ENCODE results near the gene CENPB.

Gene CENPB

DNA sequence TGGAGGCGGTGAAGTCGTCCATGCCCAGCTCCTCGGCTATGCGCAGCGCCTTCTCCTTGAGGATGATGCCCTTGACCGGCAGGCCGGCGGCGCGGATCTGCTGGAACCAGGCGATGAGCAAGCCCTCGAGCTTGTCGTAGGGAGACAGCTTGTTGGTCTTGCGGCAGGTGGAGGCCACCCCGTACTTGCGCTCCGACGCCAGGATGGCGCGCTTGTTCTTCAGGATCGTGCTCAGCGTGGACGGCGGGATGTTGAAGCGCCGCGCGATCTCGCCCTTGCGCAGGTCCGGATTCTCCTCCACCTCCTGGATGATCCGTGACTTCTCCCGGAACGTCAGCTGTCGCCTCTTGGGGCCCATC lies 435 bp downstream of the CENPB start:
- no peak for DNase-seq

GRCh38 chr20:3785240-3786125 lies 1.1 kb downstream of the CENPB start:
- no peak for DNase-seq

GRCh38 chr20:3784863-3785239 lies 1.7 kb downstream of the CENPB start:
- no peak for DNase-seq

GRCh38 chr20:3784216-3784853 lies 2.2 kb downstream of the CENPB start:
- DNase-seq, result no peak

GRCh38 chr20:3783511-3784195 lies 2.9 kb downstream of the CENPB start:
- no peak for DNase-seq

- no peak for DNase-seq
These were observed 3.5 kb downstream of the CENPB start for GRCh38 chr20:3783068-3783489.

- no peak for DNase-seq
These were observed 3.9 kb downstream of the CENPB start for GRCh38 chr20:3782597-3782996.

DNA sequence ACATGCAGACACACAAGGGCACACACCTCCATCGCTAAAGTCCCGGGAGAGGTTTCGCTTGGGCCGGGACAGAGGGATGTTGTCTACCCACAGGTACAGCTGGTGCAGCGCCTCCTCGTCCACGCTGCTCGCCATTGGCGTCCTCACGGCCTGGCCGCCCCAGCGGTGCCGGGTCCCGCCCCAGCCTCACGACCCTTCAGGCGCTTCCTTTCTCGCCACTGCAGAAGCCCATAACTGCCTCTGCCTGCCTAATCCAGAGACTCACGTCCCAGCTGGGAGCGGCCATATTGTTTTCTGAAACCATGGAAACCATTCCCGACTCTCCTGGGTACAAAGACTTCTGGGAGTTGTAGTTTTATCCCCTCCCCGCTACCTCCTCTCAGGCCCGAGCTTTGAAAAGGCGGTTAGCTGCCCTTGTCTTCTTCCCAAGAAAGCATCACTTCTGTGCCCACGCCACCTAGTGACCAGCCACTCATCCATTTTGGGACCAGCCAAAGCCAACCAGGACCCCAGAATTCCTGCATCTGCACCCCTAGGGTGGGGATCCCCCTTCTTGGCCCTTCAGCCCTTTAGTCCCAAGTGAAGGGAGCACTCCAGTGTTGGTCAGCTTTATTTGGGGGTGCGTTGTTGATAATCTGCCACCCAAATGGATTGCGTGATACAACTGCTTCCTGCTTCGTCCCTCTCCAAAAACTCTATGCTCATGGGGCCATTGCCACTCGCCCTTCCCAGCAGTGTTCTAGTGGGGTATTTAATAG lies 5.2 kb downstream of the CENPB start, which contains the start of gene SPEF1:
Gene SPEF1, minus strand, starts transcription at position 296 of the 758 bp plus-strand sequence. Its CDS starts 161 bp downstream, at position 135.
- peak; percentile 61 for DNase-seq

- no peak for DNase-seq
These were observed 7.6 kb downstream of the CENPB start for GRCh38 chr20:3778976-3779375.

DNA sequence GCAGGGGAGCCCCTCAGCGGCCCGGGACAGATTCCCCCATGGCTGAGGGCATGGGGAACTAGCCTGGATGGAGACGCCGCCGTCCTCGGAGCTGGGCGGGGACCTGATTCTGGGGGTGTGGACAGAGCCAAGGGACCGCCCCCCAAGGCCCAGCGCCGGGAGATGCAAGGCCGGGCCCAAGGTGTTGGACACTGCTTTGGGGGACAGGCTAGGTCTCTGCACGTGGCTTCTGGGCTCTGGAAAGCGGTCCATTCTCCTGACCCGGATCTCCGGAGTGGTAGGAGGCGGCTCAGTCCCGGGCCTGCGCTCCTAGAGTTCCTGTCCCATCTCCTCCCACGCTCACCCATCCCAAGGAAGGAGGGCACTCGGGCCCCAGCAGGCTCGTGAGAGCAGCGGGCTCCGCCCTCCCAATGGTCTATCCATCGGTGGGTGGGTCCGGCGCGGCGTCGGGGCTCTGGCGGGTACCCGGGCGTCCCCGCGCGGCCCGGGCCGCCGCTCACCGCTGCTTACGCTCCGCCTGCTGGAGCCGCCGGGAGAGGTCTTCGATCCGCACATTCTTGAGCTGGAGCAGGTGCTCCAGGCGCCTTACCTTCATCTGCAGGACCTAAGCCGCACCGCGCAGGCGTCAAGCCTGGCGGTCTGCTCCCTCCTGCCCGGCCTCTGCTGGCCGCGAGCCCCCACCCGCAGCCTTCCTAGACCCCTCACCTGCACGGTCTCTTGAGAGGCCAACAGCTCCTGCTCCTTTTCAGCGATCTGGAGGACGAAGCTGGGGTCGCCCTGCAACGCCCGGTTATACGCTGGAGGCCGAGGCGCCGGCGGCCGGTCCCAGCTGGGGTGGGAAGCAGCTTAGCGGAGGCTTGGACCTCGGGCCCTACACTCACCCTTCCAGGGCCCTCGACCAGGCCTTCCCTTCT lies 8.6 kb downstream of the CENPB start:
- DNase-seq, result no peak

DNA sequence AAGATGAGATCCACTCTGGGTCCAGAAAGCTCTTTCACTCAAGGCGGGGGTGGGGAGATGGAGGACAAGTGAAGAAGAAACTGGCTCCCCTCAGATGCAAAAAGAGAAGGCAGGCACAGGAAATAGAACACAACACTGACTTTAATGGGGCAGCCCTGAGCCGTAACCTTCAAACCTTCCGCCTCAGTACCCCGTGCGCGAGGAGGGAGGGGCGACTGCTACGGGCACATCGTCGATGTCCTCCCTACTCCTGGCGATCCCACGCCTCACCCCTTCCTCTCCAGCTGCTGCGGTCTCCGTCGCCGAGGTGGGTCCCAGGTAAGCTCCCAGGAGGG lies 9.2 kb downstream of the CENPB start:
- DNase-seq, result no peak

DNA sequence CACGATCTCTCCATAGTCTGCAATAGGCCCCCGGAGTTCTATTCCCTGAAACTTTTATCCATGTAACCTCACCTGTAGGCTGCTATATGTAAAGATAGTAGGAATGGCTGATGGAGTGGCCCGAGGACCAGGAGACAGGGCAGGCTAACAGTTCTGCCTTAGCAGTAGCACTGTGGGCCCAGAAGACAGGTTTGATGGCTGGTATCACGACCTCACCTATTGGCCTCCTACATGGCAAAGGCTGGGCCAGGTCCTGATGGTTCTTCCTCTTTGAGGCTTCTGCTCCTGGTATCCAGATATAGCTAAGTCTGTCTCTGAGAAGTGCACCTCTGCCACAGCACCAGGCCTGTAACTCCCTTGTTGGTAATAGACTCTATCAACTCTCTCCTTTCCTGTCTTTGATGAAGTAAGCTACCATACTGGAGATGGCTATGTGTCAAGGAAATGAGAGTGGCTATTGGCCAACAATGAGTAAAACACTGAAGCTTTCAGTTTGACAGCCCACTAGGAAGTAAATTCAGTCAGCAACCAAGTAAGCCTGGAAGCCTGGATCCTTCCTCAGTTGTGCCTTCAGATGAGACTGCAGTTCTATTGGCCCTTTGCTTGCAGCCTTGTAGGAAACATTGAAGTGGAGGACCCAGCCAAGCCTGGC lies 11.0 kb downstream of the CENPB start:
- no peak for DNase-seq

DNA sequence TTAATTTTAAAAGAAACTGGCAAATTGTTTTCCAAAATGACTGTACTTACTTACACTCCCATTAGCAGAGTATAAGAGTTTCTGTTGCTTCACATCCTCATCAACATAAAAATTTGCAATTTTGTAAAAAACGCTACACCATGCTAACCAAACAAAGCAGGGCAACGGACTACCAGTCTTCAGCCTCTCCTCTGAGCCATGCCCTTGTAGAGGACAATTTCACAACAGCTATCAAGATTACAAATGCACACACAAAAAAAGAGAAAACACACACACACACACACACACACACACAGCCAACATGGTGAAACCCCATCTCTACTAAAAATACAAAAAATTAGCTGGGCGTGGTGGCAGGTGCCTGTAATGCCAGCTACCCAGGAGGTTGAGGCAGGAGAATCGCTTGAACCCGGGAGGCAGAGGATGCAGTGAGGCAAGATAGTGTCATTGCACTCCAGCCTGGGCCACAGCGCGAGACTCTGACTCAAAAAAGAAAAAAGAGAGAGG lies 14.9 kb downstream of the CENPB start:
- DNase-seq, result no peak

GRCh38 chr20:3768342-3769130 lies 18.0 kb downstream of the CENPB start:
- no peak for DNase-seq

DNA sequence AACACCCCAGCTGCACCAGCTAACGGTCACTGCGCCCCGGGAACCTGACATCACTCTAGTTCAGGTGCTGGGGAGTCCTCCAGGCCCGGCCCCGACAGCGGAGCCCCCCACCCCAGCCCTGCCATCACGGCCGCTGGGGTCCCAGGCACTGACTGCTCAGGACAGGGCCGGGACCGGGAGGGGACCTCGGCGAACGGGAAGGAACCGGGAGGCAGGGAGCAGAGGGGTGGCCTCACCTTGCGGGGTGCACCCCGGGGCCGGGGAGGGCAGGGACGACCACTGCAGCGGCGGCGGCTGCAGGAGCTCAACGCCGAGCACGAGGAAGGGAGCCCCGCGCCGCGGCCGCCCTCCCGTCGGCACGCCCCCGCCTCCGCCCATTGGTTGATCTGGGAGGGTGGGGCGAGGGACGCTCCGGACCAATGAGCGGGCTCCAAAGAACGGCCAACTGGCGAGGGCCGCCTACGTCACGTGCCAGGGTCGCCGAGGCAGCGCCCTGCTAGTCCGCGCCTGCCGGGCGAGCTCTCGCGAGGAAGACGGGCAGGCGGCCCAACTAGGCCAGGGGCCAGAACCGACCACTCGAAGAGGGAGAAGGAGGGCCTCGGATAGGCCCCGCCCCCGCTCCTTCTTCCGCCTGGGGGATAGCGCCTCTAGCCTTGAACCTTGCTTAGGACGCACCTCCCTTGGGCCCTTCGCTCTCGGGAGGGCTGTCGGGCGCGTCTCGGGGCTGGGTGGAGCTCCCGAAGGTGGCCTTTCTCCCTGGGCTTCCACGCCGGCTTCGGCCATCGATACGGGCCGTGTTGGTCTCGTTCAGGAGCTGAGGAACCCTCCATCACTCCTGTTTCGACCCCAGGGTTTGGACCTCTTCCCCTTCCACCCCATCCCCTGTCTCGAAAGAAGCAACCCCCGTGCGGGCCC lies 18.9 kb downstream of the CENPB start, which contains the start of gene ADISSP:
Gene ADISSP, minus strand, starts transcription at position 327 of the 915 bp plus-strand sequence. CDS start 7,653 bp downstream, outside the sequence.
- DNase-seq, result peak; percentile 84

DNA sequence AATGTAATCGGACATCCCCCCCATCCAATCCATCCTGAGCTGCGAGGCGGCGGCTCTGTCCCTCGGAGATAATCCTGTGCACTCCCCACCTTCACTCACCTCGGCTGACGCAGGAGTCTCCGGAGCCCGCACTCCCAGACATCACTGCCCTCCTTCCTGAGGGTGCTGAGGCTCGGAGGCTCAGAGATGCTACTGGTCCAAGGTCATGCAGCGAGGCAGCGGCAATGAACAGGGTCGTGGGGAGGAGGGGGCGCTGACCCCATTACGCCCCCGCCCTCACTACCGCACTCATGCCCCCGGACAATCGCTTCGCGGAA lies 19.5 kb downstream of the CENPB start:
- DNase-seq, result no peak

DNA sequence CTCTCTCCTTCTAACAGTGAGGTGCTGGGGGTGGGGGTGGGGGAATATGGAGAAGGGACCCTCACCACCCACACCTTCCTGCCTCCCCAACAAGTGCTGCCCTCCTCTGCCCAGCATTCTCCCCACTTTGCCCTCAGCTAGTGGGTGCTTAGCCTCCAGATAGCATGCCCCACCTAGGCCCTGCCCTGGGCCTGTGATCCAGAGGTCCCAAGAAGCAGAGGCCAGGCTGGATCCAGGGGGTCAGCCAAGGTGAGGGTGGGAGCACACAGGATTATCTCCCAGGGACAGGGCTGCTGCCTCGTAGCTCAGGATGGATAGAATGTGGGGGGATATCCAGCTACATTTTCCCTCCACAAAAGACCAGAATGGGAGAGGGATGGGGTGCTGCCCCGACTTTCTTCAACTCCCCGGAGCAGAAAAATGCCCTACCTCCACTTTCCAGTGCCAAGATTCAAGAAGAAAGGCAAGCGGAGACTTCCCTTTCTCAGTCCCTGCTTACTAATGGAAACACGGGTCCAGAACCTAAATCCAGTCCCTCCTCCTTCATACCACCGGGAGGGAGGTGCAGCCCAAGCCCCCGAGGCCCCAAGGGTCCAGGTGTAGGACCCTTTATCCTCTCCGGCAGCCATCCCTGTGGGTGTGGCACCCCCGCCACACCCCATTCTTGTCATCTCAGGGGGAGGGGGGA lies 20.0 kb downstream of the CENPB start:
- DNase-seq, result no peak

DNA sequence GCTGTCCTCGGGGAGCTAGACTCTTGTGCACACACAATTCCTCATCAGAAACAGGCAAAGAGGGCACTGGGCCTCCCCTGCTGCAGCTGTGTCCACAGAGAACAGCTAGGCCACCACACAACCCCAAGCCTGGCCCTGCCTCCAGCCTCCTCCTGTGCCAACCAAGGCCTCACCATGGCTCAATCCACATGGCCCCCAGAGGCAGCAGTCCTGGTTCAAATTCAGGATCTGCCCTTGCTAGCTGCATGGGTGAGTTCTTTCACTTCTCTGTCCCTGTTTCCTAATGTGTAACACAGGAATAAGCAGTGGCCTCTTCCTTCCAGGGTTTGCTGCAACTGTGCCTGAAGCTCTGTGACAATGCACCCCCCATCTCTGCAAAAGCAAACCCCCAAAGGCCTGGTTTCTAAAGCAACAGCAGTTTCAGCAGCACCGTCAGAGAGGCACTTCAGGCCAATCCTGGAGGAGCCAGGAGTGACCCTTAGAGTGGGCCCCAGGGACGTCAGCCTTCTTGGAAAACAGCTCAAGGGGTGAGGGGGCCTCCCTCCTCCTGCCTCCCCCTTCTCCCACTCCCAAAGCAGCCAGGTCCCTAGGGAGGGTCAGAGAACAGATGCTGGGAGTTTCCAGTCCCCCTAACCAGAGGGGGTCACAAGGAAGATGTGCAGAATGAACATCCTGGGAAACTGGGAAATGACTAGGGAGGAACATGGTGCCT lies 21.2 kb downstream of the CENPB start:
- DNase-seq, result no peak

Data from NCI-H2081 treated with DMSO at 0.1 percent for 48 hours (cell line).